Trophoblast cell (in vitro differentiated cells and primary cell): ENCODE results near the gene THSD4.

ENCODE experiments used
- DNase-seq, 2 donors: peaks; one replicate each; pipeline ENCODE4 v3.0.0-alpha.2; 2016
- H2AFZ ChIP-seq: 2 replicates; pipeline ENCODE4 v1.6.1; 2013; ENCODE audit warnings: low read length, moderate library complexity, mild to moderate bottlenecking; ENCODE audit not compliant: insufficient read depth, poor library complexity
- H2AK5ac ChIP-seq: 2 replicates; pipeline ENCODE4 v1.6.1; 2013; ENCODE audit warnings: mild to moderate bottlenecking, low read length
- H2BK120ac ChIP-seq: 2 replicates; pipeline ENCODE4 v1.6.1; 2013; ENCODE audit warnings: low read length, mild to moderate bottlenecking, moderate library complexity; ENCODE audit not compliant: insufficient read depth, poor library complexity
- H2BK12ac ChIP-seq: 2 replicates; pipeline ENCODE4 v1.6.1; 2013; ENCODE audit warnings: mild to moderate bottlenecking, low read length, moderate library complexity
- H2BK5ac ChIP-seq: 2 replicates; pipeline ENCODE4 v1.6.1; 2013; ENCODE audit warnings: low read length, low read depth, moderate library complexity, mild to moderate bottlenecking; ENCODE audit not compliant: poor library complexity
- H3K14ac ChIP-seq: 2 replicates; pipeline ENCODE4 v1.6.1; 2013; ENCODE audit warnings: mild to moderate bottlenecking, low read length
- H3K18ac ChIP-seq: 2 replicates; pipeline ENCODE4 v1.6.1; 2013; ENCODE audit warnings: mild to moderate bottlenecking, low read length
- H3K23ac ChIP-seq: 2 replicates; pipeline ENCODE4 v1.6.1; 2013; ENCODE audit warnings: low read length
- H3K27ac ChIP-seq: 2 replicates; pipeline ENCODE4 v1.5.1; 2013; ENCODE audit warnings: low read depth, mild to moderate bottlenecking, inconsistent platforms, low read length, moderate library complexity
- H3K27me3 ChIP-seq: 2 replicates; pipeline ENCODE4 v1.6.1; 2013; ENCODE audit warnings: inconsistent platforms, mild to moderate bottlenecking, low read length, moderate library complexity; ENCODE audit not compliant: insufficient read depth
- H3K36me3 ChIP-seq, 2 experiments: 1 replicate in 1 of 2; 2 replicates in 1 of 2; pipeline ENCODE4 v1.6.1; 2013; ENCODE audit warnings: low read length in 2 of 2, mild to moderate bottlenecking in 2 of 2, moderate library complexity in 1 of 2; ENCODE audit not compliant: insufficient read depth in 2 of 2, control insufficient read depth in 1 of 2
- H3K4ac ChIP-seq: 2 replicates; pipeline ENCODE4 v1.6.1; 2013; ENCODE audit warnings: low read depth, mild to moderate bottlenecking, low read length, moderate library complexity
- H3K4me1 ChIP-seq, 2 experiments: 1 replicate in 1 of 2; 2 replicates in 1 of 2; pipeline ENCODE4 v1.6.1; 2013; ENCODE audit warnings: low read length in 2 of 2, mild to moderate bottlenecking in 2 of 2, moderate library complexity in 1 of 2; ENCODE audit not compliant: insufficient read depth in 2 of 2, control insufficient read depth in 1 of 2
- H3K4me2 ChIP-seq: 2 replicates; pipeline ENCODE4 v1.6.1; 2013; ENCODE audit warnings: inconsistent platforms, mild to moderate bottlenecking, low read length, moderate library complexity
- H3K4me3 ChIP-seq: 2 replicates; pipeline ENCODE4 v1.5.1; 2013; ENCODE audit warnings: mild to moderate bottlenecking, low read depth, low read length, inconsistent platforms
- H3K79me1 ChIP-seq: one replicate; pipeline ENCODE4 v1.6.1; 2013; ENCODE audit warnings: low read length
- H3K79me2 ChIP-seq: 2 replicates; pipeline ENCODE4 v1.6.1; 2013; ENCODE audit warnings: low read length, mild to moderate bottlenecking; ENCODE audit not compliant: control insufficient read depth, insufficient read depth, poor library complexity
- H3K9ac ChIP-seq: 2 replicates; pipeline ENCODE4 v1.6.1; 2013; ENCODE audit warnings: mild to moderate bottlenecking, low read length
- H3K9me3 ChIP-seq: 2 replicates; pipeline ENCODE4 v1.6.1; 2013; ENCODE audit warnings: low read depth, mild to moderate bottlenecking, control low read depth, inconsistent platforms, low read length; ENCODE audit not compliant: insufficient read depth
- H4K12ac ChIP-seq: 2 replicates; pipeline ENCODE4 v1.6.1; 2013; ENCODE audit warnings: low read depth, mild to moderate bottlenecking, low read length, moderate library complexity
- H4K8ac ChIP-seq: 2 replicates; pipeline ENCODE4 v1.6.1; 2013; ENCODE audit warnings: low read depth, mild to moderate bottlenecking, low read length, moderate library complexity
- H4K91ac ChIP-seq: one replicate; pipeline ENCODE4 v1.6.1; 2013; ENCODE audit warnings: low read depth, mild to moderate bottlenecking, low read length, moderate library complexity
- WGBS: extraction: QIAGEN DNeasy Blood & Tissue Kit; methylation state at CpG from one replicate; pipeline ENCODE4 v1.1.7; 2013; ENCODE audit warnings: missing lambda C conversion rate; ENCODE audit not compliant: insufficient read length, insufficient coverage; ENCODE audit errors: extremely low coverage; 5-methylcytosine and 5-hydroxymethylcytosine counted together

Gene THSD4

GRCh38 chr15:71374607-71375352 lies 259.5 kb downstream of the THSD4 start:
- Histone ChIP-seq H3K18ac (no peak overlapping the region), H3K79me1 (no peaks in the 10 kb centered on the region), H3K36me3 (no peaks in the 10 kb centered on the region), H4K91ac (no peak overlapping the region), H4K8ac (no peak overlapping the region), H3K4ac (no peak overlapping the region), H2BK5ac (no peak overlapping the region), H3K4me3 (no peak overlapping the region), H2BK120ac (no peak overlapping the region), H3K9me3 (peaks cover 1% of the 10 kb centered on the region), H2BK12ac (no peak overlapping the region), H4K12ac (no peak overlapping the region), H3K4me1 (no peaks in the 10 kb centered on the region), H3K27ac (no peak overlapping the region), H3K27me3 (no peaks in the 10 kb centered on the region), H2AK5ac (no peak overlapping the region), H3K23ac (no peak overlapping the region), H3K79me2 (no peaks in the 10 kb centered on the region), H3K14ac (no peak overlapping the region), H2AFZ (no peak overlapping the region), H3K4me2 (no peak overlapping the region), H3K9ac (no peak overlapping the region)
- peak in 1 of 2 donors; percentile 5 for DNase-seq
- WGBS, result no CpG with 5 or more reads among the region's 6 CpGs

GRCh38 chr15:71375934-71376333 lies 260.7 kb downstream of the THSD4 start:
- H3K4me2 ChIP-seq, result no peak overlapping the region
- no peak overlapping the region for H3K18ac ChIP-seq
- no peak overlapping the region for H3K4ac ChIP-seq
- H3K27me3 ChIP-seq, result no peaks in the 10 kb centered on the region
- no peak overlapping the region for H3K4me3 ChIP-seq
- no peaks in the 10 kb centered on the region for H3K4me1 ChIP-seq
- H3K36me3 ChIP-seq, result no peaks in the 10 kb centered on the region
- H2BK12ac ChIP-seq, result no peak overlapping the region
- H3K14ac ChIP-seq, result no peak overlapping the region
- no peak overlapping the region for H3K23ac ChIP-seq
- H4K12ac ChIP-seq, result no peak overlapping the region
- no peaks in the 10 kb centered on the region for H3K79me2 ChIP-seq
- H2AK5ac ChIP-seq, result no peak overlapping the region
- H3K9me3 ChIP-seq, result peaks cover 1% of the 10 kb centered on the region
- DNase-seq, result no peak
- H2BK120ac ChIP-seq, result no peak overlapping the region
- H2AFZ ChIP-seq, result no peak overlapping the region
- no peaks in the 10 kb centered on the region for H3K79me1 ChIP-seq
- H3K9ac ChIP-seq, result no peak overlapping the region
- no peak overlapping the region for H4K91ac ChIP-seq
- H4K8ac ChIP-seq, result no peak overlapping the region
- no CpG with 5 or more reads among the region's 3 CpGs for WGBS
- no peak overlapping the region for H3K27ac ChIP-seq
- H2BK5ac ChIP-seq, result no peak overlapping the region

- no peak overlapping the region for H4K91ac ChIP-seq
- no peak overlapping the region for H4K8ac ChIP-seq
- H3K4me2 ChIP-seq, result no peak overlapping the region
- H2BK12ac ChIP-seq, result no peak overlapping the region
- H4K12ac ChIP-seq, result no peak overlapping the region
- no peak overlapping the region for H3K9ac ChIP-seq
- H3K4me3 ChIP-seq, result no peak overlapping the region
- H3K23ac ChIP-seq, result no peak overlapping the region
- peaks cover 1% of the 10 kb centered on the region for H3K9me3 ChIP-seq
- H3K4me1 ChIP-seq, result no peaks in the 10 kb centered on the region
- peak in 1 of 2 donors; percentile 26 for DNase-seq
- H3K27ac ChIP-seq, result no peak overlapping the region
- no peak overlapping the region for H2AK5ac ChIP-seq
- no peak overlapping the region for H3K4ac ChIP-seq
- no peaks in the 10 kb centered on the region for H3K79me1 ChIP-seq
- no peak overlapping the region for H3K14ac ChIP-seq
- H3K27me3 ChIP-seq, result no peaks in the 10 kb centered on the region
- no peak overlapping the region for H2BK120ac ChIP-seq
- H2AFZ ChIP-seq, result no peak overlapping the region
- no peaks in the 10 kb centered on the region for H3K36me3 ChIP-seq
- whole genome bisulfite sequencing, result no CpG with 5 or more reads among the region's 2 CpGs
- H3K18ac ChIP-seq, result no peak overlapping the region
- no peak overlapping the region for H2BK5ac ChIP-seq
- no peaks in the 10 kb centered on the region for H3K79me2 ChIP-seq
These were observed 264.6 kb downstream of the THSD4 start for GRCh38 chr15:71379893-71380292.

- Histone ChIP-seq H2BK12ac (no peak overlapping the region), H3K27me3 (no peaks in the 10 kb centered on the region), H3K4me1 (no peaks in the 10 kb centered on the region), H3K4ac (no peak overlapping the region), H2BK5ac (no peak overlapping the region), H3K79me1 (no peaks in the 10 kb centered on the region), H4K8ac (no peak overlapping the region), H3K36me3 (no peaks in the 10 kb centered on the region), H4K91ac (no peak overlapping the region), H3K14ac (no peak overlapping the region), H3K79me2 (no peaks in the 10 kb centered on the region), H3K27ac (no peak overlapping the region), H3K23ac (no peak overlapping the region), H2AFZ (no peak overlapping the region), H3K9ac (no peak overlapping the region), H3K4me2 (no peak overlapping the region), H3K9me3 (peaks cover 1% of the 10 kb centered on the region), H2AK5ac (no peak overlapping the region), H3K4me3 (no peak overlapping the region), H2BK120ac (no peak overlapping the region), H4K12ac (no peak overlapping the region), H3K18ac (no peak overlapping the region)
- WGBS, result no CpG with 5 or more reads among the region's 2 CpGs
- no peak for DNase-seq
These were observed 265.1 kb downstream of the THSD4 start for GRCh38 chr15:71380345-71380744.
